ENCODE measurements around the gene BTNL2.

- TF ChIP-seq POLR2AphosphoS5 (IDR thresholded peaks at IDR 0.05; ENCODE audit: control insufficient read depth, insufficient read depth, low read depth, low read length) (no peak), KLF16 (IDR thresholded peaks at IDR 0.05) (no peak)
These were observed 20.2 kb upstream of the BTNL2 start for GRCh38 chr6:32427218-32427617.
